Stimulated activated effector memory CD8-positive, alpha-beta T cell treated with anti-CD3 and anti-CD28 coated beads, Interleukin-12 subunit alpha, Interleukin-12 subunit beta, amount 100 ng/mL, for 72 hours (primary cell): Measurements from ENCODE around the gene TYR.
"Not testable (repeated sequence)": the region's sequence is repeated elsewhere in the genome, so short reads cannot be mapped to it uniquely, and the experiment has no call there.

Source experiments
- ATAC-seq: fragments of 150-1000 bp; cut with Tn5 transposase; 2 replicates; pipeline ENCODE4 v1.10.0; 2021
- DNase-seq, 2 donors: peaks; one replicate each; pipeline ENCODE4 v3.0.0; 2021 to 2022; ENCODE audit warnings: low spot score in 2 of 2
- H3K27ac Mint-ChIP-seq: one replicate; pipeline ENCODE4 v1.8.0; 2022; ENCODE audit warnings: mild to moderate bottlenecking, mixed read lengths
- H3K36me3 Mint-ChIP-seq: one replicate; pipeline ENCODE4 v1.8.0; 2022; ENCODE audit warnings: mild to moderate bottlenecking, mixed read lengths
- H3K4me1 Mint-ChIP-seq: one replicate; pipeline ENCODE4 v1.8.0; 2022; ENCODE audit warnings: mixed read lengths
- H3K4me3 Mint-ChIP-seq: one replicate; pipeline ENCODE4 v1.8.0; 2022; ENCODE audit warnings: mild to moderate bottlenecking, mixed read lengths
- H3K9me3 Mint-ChIP-seq: one replicate; pipeline ENCODE4 v1.8.0; 2022; ENCODE audit warnings: mixed read lengths

TYR gene

DNA sequence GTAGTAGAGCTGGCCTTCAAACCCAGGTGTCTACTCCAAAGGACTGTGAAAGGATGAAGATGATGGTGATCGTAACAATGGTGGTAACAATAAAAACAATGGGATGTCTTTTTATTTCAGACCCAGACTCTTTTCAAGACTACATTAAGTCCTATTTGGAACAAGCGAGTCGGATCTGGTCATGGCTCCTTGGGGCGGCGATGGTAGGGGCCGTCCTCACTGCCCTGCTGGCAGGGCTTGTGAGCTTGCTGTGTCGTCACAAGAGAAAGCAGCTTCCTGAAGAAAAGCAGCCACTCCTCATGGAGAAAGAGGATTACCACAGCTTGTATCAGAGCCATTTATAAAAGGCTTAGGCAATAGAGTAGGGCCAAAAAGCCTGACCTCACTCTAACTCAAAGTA is 117.3 kb downstream of the TYR start:
- not testable (repeated sequence) for H3K4me1 Mint-ChIP-seq, H3K9me3 Mint-ChIP-seq, H3K4me3 Mint-ChIP-seq, H3K36me3 Mint-ChIP-seq, ATAC-seq, DNase-seq, H3K27ac Mint-ChIP-seq

GRCh38 chr11:89303029-89303428 is 125.4 kb downstream of the TYR start:
- H3K4me1 Mint-ChIP-seq, H3K27ac Mint-ChIP-seq, H3K36me3 Mint-ChIP-seq, H3K4me3 Mint-ChIP-seq, DNase-seq, ATAC-seq: not testable (repeated sequence)
- peaks cover 11% of the 10 kb centered on the region for H3K9me3 Mint-ChIP-seq

DNA sequence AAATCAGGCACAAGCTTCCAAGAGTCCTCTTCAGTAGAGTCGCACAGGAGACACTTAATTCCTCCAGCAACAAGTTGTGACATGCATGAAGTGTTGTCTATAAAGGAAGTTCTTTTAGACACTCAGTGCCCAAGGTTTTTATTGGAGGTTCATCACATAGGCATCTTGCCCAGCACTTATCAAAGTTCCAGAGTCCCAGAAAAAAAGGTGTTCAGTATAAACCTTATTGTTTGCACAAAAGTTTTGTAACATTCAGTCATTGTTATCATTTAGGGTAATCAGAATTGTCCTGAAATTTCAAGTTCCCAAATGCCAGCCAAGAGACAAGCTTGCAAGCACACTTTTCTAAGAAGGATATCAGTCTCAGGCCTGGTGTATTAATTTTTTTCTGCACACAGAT is 130.6 kb downstream of the TYR start:
- H3K4me3 Mint-ChIP-seq, H3K9me3 Mint-ChIP-seq, H3K27ac Mint-ChIP-seq, H3K4me1 Mint-ChIP-seq, ATAC-seq, DNase-seq, H3K36me3 Mint-ChIP-seq: not testable (repeated sequence)

DNA sequence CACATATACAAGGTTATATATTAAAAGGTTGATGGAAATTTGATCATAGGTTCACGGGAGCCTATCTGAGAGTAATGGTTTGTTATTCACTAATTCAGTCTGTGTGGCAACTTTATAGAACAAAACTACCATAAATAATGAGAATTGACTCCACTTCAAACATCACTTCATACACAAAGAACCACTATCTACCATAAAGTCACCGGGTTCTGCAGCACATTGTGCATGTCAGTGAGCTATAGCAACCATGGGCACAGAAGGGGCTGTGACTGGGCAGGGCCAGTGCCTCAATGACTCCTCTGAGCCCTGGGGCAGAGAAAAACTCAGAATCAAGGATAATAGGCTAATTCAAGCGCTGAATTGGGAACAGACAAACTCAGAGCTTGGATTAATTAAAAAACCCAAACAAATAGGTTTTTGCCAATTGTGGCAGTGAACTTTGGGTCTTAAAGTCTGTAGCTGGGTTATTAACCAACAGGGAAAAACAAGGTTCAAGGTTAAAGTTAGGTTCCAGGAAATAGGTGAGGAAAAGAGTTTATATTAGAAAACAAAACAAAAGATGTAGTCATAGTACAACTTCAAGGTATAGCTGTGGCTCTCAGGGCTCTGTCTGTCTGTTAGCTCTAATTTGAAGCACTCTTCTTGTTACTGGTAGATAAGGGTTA is 131.8 kb downstream of the TYR start:
- H3K36me3 Mint-ChIP-seq, DNase-seq, H3K27ac Mint-ChIP-seq, H3K4me1 Mint-ChIP-seq, H3K9me3 Mint-ChIP-seq, ATAC-seq, H3K4me3 Mint-ChIP-seq: not testable (repeated sequence)

- not testable (repeated sequence) for DNase-seq, H3K4me1 Mint-ChIP-seq, H3K27ac Mint-ChIP-seq, H3K36me3 Mint-ChIP-seq, H3K9me3 Mint-ChIP-seq, ATAC-seq, H3K4me3 Mint-ChIP-seq
Observed at GRCh38 chr11:89310607-89311006, 132.9 kb downstream of the TYR start.

GRCh38 chr11:89321401-89321800 is 143.7 kb downstream of the TYR start:
- Mint-ChIP-seq H3K4me1 (no peaks in the 10 kb centered on the region), H3K27ac (no peak overlapping the region), H3K9me3 (peaks cover 5% of the 10 kb centered on the region), H3K4me3 (no peak overlapping the region), H3K36me3 (no peaks in the 10 kb centered on the region)
- no peak for DNase-seq
- ATAC-seq = no peak

- Mint-ChIP-seq H3K9me3 (peaks cover 5% of the 10 kb centered on the region), H3K4me3 (no peak overlapping the region), H3K27ac (no peak overlapping the region), H3K4me1 (no peaks in the 10 kb centered on the region), H3K36me3 (no peaks in the 10 kb centered on the region)
- ATAC-seq (no peak), DNase-seq (no peak)
Observed at GRCh38 chr11:89327885-89328284, 150.2 kb downstream of the TYR start.

- not testable (repeated sequence) for ATAC-seq, H3K27ac Mint-ChIP-seq, DNase-seq, H3K4me3 Mint-ChIP-seq, H3K36me3 Mint-ChIP-seq, H3K4me1 Mint-ChIP-seq, H3K9me3 Mint-ChIP-seq
Observed at GRCh38 chr11:89331940-89332339, 154.3 kb downstream of the TYR start.

- DNase-seq, H3K4me3 Mint-ChIP-seq, ATAC-seq, H3K36me3 Mint-ChIP-seq, H3K27ac Mint-ChIP-seq, H3K4me1 Mint-ChIP-seq, H3K9me3 Mint-ChIP-seq: not testable (repeated sequence)
Observed at GRCh38 chr11:89333704-89334103, 156.0 kb downstream of the TYR start.

DNA sequence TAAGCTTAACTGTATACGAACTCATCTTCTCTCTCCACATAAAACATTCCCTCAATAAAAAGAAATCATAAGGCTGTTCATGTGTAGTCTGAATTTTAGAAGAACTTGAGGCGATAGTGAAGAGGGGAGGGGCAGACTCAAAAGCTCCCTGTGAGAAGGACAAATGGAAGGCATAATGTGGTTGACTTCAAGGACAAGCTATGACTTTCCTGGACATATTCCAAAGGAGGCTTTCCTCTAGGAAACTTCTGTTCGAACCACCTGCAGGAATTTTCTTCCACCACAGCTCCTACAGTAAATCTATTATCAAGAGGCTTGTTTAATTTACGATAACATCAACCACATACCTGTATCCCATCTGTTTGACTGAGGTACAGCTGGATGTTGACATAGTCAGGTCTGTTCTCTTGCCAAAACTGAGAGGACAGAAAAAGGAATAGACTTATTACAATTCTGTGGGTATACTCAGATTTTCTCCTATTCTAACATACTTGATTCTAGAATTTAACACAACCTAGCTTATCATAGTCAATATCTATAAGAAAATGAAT is 159.5 kb downstream of the TYR start:
- H3K27ac Mint-ChIP-seq, H3K36me3 Mint-ChIP-seq, ATAC-seq, H3K9me3 Mint-ChIP-seq, DNase-seq, H3K4me3 Mint-ChIP-seq, H3K4me1 Mint-ChIP-seq: not testable (repeated sequence)

DNA sequence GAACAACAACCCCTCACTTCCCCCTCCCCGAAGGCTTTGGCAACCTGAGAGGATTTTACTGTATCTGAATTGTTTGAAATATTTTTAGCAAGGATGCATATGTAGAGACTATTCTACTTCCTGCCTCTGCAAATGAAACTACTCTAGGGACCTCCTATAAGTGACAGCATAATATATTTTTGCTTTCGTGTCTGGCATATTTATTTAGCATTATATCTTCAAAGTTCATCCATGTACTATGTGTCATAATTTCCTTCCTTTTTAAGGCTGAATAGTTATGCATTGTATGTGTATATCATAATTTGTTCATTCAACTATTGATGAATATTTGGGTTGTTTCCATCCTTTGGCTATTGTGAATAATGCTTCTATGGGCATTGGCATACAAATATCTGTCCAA is 160.4 kb downstream of the TYR start:
- H3K36me3 Mint-ChIP-seq, H3K4me3 Mint-ChIP-seq, ATAC-seq: not testable (repeated sequence)

GRCh38 chr11:89340450-89340849 is 162.8 kb downstream of the TYR start:
- H3K27ac Mint-ChIP-seq, DNase-seq, ATAC-seq: not testable (repeated sequence)

More for the DNA sequence above, 160.4 kb downstream of the TYR start:
- not testable (repeated sequence) for DNase-seq, H3K4me1 Mint-ChIP-seq, H3K9me3 Mint-ChIP-seq, H3K27ac Mint-ChIP-seq

DNA sequence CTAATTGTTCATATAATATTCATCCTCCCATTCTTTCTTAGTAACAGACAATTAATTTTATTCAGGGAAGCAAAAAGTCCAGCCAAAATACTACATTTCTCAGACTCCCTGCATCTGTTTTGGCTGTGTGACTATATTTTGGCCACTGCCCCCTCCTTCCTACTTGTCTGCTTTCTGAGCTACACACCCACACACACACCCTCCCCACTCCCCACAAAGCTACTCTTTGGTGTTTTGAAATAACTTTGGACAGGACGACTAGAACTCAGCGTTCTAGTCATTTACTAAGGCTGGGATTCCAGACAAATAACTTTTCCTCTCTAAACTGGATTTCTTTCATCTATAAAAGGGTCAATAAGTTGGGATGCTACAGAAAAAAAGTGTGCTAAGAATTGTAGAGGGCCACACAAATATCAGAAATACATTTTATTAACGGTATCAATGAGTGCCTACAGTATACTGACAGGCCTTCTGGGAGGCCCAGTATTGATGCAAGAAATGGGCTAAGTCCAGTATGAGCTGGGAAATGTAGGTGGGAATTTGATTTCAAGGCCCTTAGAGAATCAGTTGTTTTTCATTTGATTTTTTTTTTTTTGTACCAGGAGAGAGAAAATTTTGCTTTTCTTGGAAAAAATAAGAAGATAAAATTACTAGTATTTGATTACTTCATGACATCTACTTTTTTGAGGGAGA is 165.4 kb downstream of the TYR start:
- not testable (repeated sequence) for H3K4me3 Mint-ChIP-seq, H3K27ac Mint-ChIP-seq, ATAC-seq, H3K36me3 Mint-ChIP-seq, H3K4me1 Mint-ChIP-seq, DNase-seq
- peaks cover 13% of the 10 kb centered on the region for H3K9me3 Mint-ChIP-seq

More at GRCh38 chr11:89340450-89340849, 162.8 kb downstream of the TYR start:
- not testable (repeated sequence) for H3K36me3 Mint-ChIP-seq, H3K9me3 Mint-ChIP-seq, H3K4me1 Mint-ChIP-seq, H3K4me3 Mint-ChIP-seq
